GM19455 (cell line): Measurements from ENCODE around the gene PTPRF.

Source experiments
- ATAC-seq: cut with Tn5 transposase; IDR thresholded peaks from one replicate; pipeline ENCODE4 v1.9.1; 2021; ENCODE audit not compliant: unreplicated experiment

The PTPRF gene

DNA sequence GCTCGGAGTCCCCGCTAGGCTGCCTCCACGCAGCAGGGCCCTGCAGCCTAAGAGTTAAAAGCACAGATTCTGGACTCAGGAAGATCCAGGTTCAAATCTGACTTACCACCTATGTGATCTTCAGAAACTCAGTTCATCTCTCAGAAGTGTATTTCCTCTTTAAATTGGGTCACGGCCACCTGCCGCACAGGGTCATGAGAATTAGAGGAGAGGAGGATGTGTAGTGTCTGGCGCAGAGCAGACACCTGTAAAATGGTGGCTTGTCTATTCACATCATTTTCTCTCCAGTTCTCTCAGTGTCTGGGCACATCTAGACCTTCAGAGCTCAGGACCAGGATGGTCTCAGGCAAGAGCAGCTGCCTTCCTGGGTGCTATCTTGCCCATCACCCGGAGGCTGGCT, 45.8 kb downstream of the PTPRF start:
- no peak for ATAC-seq

DNA sequence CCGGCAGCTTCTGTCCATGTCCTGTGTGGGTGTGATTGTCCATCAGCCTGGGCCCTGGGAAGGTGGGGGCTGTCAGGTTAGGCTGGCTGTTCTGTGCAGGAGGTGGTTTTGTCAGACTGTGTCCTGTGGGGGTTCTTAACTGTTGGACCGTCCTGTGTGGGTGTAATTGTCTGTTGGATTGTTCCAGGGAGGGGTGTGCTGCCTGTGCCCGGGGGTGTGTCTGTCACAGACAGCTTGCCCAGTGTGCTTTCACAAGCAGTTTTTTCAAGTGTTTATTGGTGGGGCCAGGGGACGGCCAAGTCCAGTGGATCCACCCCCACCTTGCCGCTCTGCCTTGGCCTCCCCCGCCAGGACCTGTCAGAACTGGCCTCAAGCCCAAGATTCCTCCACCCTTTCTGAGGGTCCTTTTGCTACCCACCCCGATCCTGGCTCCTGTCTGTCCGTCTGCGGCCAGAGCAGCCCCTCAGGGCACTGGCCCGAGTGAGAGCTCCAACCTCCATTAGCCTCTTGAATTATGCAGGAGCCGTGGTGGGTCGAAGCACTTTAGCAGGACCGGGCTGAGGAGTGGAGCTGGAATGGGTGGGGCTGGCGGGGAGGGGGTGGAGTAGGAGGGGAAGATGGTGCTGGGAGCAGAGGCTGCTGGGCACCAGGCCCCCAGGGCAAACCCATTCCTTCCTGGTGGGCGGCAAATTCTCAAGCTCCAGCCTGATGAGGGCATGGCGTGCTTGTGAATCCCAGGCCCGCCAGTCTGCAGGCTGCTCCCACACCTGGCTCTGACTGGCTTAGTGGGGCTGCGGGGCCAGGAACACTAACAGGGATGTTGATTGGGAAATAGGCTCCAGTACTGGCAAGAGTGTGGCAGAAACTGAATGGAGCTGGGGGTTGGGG, 47.2 kb downstream of the PTPRF start:
- no peak for ATAC-seq

DNA sequence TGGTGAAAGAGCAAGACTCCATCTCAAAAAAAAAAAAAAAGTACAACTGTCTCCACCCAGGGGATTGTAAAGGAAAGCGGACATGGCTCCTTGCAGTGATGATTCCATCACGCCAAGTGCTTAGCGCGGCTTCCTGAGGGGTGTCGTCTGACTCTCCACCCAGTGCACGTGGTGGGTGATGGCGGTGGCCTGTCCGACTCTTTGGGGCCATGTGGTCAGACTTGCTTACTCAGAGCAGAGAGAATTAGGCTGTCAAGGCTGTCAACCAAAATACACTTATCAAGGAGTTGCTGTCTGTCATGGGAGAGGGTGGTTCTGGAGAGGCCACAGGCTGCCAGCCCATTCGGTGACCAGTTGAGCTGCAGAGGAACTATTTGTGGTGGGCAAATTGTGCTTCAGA, 49.4 kb downstream of the PTPRF start:
- no peak for ATAC-seq

DNA sequence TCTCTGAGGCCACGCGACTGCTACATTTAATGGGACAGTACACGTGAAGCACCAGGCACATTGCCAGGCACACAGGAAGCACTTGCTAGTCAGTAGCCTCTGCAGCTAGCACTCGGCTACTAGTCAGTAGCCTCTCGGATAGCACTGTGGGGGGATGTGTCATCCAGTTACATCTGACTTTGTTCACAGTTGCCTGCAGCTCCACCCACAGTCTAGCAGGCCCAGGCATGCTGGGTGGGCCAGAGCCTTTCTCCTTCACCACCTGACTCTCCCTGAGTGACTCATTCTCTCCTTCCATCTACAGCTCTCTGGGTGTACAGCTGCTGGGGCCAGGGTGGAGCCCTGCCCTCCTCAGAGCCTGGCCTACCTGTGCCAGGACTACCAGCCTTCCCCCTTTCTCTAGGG, 51.5 kb downstream of the PTPRF start:
- ATAC-seq: no peak

GRCh38 chr1:43583058-43583457, 52.4 kb downstream of the PTPRF start:
- ATAC-seq: no peak

DNA sequence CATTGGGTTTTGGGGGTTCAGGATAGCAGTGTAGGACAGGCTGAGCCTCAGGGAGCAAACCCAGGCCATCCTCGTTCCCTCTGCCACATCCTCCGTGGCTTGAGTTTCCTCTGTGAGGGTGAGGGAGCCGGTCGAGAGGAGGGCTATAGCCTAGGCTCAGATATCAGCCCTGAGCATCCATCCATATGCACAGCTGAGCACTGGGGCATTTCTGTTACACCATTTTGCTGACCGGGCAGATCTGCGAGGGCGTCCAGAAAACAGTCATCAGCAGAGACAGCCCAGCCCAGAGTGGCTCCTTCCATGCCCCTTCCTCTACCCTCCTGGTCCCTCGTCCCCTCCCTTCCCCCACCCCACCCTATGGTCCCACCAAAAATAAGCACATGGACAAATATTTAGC, 53.5 kb downstream of the PTPRF start:
- no peak for ATAC-seq

DNA sequence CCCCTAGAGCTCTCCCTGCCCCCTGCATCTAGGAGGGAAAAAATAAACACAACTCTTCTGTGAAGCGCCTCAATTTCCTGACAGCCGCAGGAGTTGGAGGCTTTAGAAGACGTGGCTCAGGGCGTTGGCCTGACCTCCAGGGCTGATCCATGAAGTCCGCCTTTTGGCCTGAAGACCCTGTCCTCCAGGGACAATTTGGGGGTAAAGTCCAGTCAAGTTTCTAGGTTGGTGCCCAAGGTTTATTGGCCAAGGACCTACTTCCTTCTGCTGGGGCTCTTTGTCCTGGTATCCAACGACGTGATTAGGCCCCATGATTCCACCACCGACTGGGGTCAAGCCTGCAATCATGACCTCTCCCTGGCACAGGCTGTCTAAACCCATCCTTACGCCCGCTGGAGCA, 54.9 kb downstream of the PTPRF start:
- no peak for ATAC-seq

DNA sequence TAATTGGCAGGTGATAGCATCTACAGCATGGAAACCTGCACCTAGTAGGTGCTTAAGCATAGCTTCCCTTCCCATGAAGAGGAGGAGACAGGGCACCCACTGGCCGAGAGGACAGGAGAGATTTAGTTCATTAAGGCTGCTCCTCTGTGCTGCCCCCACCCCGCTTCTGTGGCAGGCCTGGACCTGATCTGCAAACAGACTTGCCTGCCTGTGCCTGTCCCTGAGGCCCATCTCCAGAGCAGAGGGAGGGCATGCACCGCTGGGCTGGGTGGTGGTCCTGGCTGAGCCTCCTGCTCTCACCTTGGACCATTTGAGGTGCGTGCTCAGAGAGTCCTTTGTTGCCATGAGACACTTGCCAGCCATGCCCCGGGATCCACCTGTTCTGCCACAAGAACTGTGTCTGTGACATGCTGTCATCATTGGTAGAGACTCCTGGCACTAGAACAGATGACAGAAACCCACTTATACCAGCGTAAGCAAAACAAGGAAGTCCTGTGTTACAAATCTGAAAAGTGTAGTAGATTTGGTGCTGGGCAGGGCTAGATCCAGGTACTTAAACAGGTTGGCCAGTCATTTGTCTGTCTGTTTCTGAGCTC, 55.6 kb downstream of the PTPRF start:
- no peak for ATAC-seq

- ATAC-seq: no peak
These were observed 56.3 kb downstream of the PTPRF start for GRCh38 chr1:43587001-43587400.

DNA sequence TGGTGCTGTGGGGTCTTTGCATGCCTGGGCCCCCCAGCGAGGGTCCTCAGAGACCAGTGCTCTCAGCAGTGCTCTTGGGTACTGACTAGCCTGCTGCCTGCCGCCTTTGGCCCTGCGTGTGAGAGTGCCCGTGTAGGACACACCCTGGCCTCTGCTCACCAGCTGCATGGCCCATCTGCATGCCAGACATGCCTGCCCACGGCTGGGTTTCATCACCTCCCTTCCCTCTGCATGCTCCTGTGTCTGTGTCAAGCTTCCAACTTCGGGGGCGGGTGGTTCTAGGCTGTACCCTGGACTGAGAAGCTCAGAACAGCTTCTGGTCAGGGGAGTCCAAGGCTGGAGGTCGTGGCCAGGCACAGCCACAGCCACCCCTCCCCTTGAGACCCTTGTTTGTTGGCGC, 56.9 kb downstream of the PTPRF start:
- no peak for ATAC-seq

- no peak for ATAC-seq
These were observed 57.9 kb downstream of the PTPRF start for GRCh38 chr1:43588592-43588991.

DNA sequence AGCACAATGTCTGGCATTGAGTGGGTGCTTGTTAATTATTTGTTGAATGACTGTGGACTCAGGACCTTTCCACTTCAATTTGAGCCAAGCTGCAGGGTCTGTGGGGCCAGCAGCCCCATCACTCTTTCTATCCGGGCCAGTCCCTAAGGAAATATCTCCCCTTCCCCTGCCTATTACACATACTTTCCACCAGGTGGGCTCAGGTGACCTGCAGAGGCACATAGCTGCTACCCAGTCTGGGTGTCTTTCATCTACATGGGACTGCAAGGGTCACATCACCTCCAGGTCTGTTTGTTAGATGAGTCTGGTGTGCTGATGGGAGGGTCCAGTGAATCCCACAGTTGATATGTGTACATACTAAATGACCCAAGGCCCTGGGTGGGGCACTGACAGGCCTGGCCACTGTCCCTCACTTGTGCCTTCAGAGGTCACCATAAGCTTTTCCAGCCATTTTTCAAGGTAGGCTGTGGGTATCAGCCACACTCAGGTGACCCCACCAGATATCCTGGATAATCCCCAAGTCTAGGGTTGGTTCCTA, 59.8 kb downstream of the PTPRF start:
- no peak for ATAC-seq

- no peak for ATAC-seq
These were observed 60.5 kb downstream of the PTPRF start for GRCh38 chr1:43591181-43591580.

- ATAC-seq: no peak
These were observed 61.5 kb downstream of the PTPRF start for GRCh38 chr1:43592051-43592665.

DNA sequence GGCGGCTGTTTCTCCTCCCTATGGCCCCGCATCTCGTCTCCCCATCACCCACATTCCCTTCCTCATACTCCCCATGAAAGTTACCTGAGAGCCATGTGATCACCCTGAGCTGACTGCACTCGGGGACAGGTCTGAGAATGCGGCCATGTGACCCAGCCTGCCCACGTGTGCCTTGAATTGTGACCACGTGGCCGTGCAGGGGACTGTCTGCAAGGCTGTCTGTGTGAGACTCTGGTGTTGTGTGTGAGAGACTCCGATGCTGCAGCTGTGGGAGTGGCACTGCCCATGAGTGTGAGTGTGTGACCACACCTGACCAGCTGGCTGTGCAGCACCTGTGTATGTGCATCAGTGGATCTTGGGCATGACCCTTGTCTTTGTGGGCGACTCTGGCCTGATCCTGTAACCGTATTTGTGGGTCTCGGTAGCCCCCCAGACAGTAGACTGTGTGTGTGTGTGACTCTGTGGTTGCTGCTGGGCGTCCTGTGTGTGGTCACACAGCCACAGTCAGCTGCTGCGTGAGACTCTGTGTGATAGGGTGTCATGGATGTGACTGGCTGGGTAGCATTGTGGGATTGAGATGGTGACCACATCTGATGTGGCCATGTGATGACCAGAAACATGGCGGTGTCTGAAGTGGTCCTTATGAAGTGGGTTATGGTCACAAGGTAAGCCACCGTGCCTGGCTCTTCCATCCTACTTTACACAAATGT, 62.4 kb downstream of the PTPRF start:
- ATAC-seq: no peak

- no peak for ATAC-seq
These were observed 65.9 kb downstream of the PTPRF start for GRCh38 chr1:43596579-43596978.

GRCh38 chr1:43597028-43597427, 66.3 kb downstream of the PTPRF start:
- ATAC-seq: no peak

DNA sequence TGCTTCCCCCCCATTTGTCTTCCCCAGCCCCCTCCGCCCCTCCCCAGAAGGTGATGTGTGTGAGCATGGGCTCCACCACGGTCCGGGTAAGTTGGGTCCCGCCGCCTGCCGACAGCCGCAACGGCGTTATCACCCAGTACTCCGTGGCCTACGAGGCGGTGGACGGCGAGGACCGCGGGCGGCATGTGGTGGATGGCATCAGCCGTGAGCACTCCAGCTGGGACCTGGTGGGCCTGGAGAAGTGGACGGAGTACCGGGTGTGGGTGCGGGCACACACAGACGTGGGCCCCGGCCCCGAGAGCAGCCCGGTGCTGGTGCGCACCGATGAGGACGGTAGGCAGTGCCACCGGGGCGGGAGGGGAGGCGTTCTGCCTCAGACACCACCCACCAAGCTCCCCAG, 67.0 kb downstream of the PTPRF start:
- no peak for ATAC-seq

DNA sequence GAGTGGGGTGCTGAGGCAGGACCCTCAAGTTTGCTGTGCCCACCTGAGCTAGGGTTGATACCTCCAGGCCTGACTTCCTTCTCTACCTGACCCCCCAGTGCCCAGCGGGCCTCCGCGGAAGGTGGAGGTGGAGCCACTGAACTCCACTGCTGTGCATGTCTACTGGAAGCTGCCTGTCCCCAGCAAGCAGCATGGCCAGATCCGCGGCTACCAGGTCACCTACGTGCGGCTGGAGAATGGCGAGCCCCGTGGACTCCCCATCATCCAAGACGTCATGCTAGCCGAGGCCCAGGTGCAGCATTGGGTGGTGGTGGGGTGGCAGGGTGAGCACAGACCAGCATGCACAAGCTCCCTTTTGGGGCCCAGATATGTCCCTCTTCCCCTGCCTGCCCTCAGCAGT, 67.9 kb downstream of the PTPRF start:
- no peak for ATAC-seq

- no peak for ATAC-seq
These were observed 69.6 kb downstream of the PTPRF start for GRCh38 chr1:43600033-43601020.
